MCF 10A (cell line): ENCODE data around the gene APBA2. TPM values are rescaled to one million over a fixed set of nuclear protein-coding genes. Genes with fewer than 3 reads are reported as not detected.
"Not testable (repeated sequence)": the region's sequence is repeated elsewhere in the genome, so short reads cannot be mapped to it uniquely, and the experiment has no call there.

Source experiments
- BruUV-seq: library from RNA; stranded (reverse); fragments of 400-500 nt; replicated peaks from 2 replicates; lab custom pipeline; 2021; lab: Mats Ljungman, UMichigan
- CTCF ChIA-PET: fragments of 300-600 bp; sonication (Branson Sonifier 250); formaldehyde crosslinking; extraction: SDS; loops from one replicate; lab custom pipeline; 2021; ENCODE audit warnings: antibody characterized with exemption, inconsistent platforms; lab: Yijun Ruan, JAX
- POLR2A ChIA-PET: fragments of 300-600, 350-650 bp; sonication (Branson Sonifier 250); formaldehyde crosslinking; extraction: SDS; loops from one replicate; lab custom pipeline; 2020; ENCODE audit warnings: antibody characterized with exemption, inconsistent platforms; lab: Yijun Ruan, JAX
- DNase-seq: peaks from one replicate; pipeline ENCODE4 v3.0.0-alpha.2; 2018; ENCODE audit not compliant: unreplicated experiment
- H3K27ac Mint-ChIP-seq: one replicate; pipeline ENCODE4 v1.8.0; 2022; ENCODE audit warnings: mild to moderate bottlenecking, low read depth, mixed read lengths; ENCODE audit not compliant: unreplicated experiment
- H3K27me3 Mint-ChIP-seq: one replicate; pipeline ENCODE4 v1.8.0; 2022; ENCODE audit warnings: mixed read lengths; ENCODE audit not compliant: insufficient read depth, unreplicated experiment
- H3K36me3 Mint-ChIP-seq: one replicate; pipeline ENCODE4 v1.8.0; 2022; ENCODE audit warnings: mild to moderate bottlenecking, moderate library complexity, mixed read lengths; ENCODE audit not compliant: insufficient read depth, unreplicated experiment
- H3K4me1 Mint-ChIP-seq: one replicate; pipeline ENCODE4 v1.8.0; 2022; ENCODE audit warnings: mixed read lengths; ENCODE audit not compliant: insufficient read depth, unreplicated experiment
- H3K4me3 Mint-ChIP-seq: one replicate; pipeline ENCODE4 v1.8.0; 2022; ENCODE audit warnings: mild to moderate bottlenecking, moderate library complexity, mixed read lengths; ENCODE audit not compliant: unreplicated experiment
- H3K9me3 Mint-ChIP-seq: one replicate; pipeline ENCODE4 v1.8.0; 2022; ENCODE audit warnings: mixed read lengths; ENCODE audit not compliant: unreplicated experiment
- intact Hi-C: fragments of 100-400 bp; cut with micrococcal nuclease; formaldehyde crosslinking; loops from 2 replicates; pipeline ENCODE4 v1.14.1; 2022
- total RNA-seq: library from RNA; stranded (reverse); gene quantifications from 2 replicates; pipeline ENCODE4 v1.2.3, GENCODE V29; 2022
- TF ChIP-seq, protein P1 (sequence below): fragments of 200-600 bp; IDR thresholded peaks from one replicate; pipeline ENCODE4 v1.8.0; 2022; ENCODE audit warnings: antibody characterized with exemption, mild to moderate bottlenecking; ENCODE audit not compliant: unreplicated experiment

The APBA2 gene
- total RNA-seq, 1 experiment from 2014 or later, result not detected

DNA sequence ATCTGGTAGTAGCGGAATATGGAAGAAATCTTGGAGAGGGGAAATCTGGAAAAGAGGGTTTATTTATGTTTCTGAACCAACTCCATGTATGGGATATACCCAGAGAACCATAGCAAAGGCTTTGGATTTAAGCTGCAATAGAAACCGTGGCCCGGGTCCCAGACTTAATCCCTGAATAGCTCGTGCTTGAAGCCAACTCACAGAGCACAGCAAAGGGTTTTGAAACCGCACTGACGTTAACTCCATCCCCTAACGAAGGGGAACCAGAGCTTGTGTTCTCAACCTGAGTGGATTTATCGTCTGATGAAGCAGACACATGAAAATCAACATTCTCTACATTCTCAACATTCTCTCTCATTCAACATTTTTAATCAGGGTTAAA is 154.6 kb downstream of the APBA2 start:
- intact Hi-C loops, result no loop called here
- TF ChIP-seq, protein P1, sequence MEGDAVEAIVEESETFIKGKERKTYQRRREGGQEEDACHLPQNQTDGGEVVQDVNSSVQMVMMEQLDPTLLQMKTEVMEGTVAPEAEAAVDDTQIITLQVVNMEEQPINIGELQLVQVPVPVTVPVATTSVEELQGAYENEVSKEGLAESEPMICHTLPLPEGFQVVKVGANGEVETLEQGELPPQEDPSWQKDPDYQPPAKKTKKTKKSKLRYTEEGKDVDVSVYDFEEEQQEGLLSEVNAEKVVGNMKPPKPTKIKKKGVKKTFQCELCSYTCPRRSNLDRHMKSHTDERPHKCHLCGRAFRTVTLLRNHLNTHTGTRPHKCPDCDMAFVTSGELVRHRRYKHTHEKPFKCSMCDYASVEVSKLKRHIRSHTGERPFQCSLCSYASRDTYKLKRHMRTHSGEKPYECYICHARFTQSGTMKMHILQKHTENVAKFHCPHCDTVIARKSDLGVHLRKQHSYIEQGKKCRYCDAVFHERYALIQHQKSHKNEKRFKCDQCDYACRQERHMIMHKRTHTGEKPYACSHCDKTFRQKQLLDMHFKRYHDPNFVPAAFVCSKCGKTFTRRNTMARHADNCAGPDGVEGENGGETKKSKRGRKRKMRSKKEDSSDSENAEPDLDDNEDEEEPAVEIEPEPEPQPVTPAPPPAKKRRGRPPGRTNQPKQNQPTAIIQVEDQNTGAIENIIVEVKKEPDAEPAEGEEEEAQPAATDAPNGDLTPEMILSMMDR, result no peak
- Mint-ChIP-seq H3K4me3 (no peak overlapping the region), H3K4me1 (no peaks in the 10 kb centered on the region), H3K9me3 (no peaks in the 10 kb centered on the region), H3K27ac (no peak overlapping the region), H3K36me3 (no peaks in the 10 kb centered on the region), H3K27me3 (no peaks in the 10 kb centered on the region)
- ChIA-PET POLR2A (no interaction called here), CTCF (no interaction called here)
- no peak for DNase-seq
- BruUV-seq, result no TSS peak

DNA sequence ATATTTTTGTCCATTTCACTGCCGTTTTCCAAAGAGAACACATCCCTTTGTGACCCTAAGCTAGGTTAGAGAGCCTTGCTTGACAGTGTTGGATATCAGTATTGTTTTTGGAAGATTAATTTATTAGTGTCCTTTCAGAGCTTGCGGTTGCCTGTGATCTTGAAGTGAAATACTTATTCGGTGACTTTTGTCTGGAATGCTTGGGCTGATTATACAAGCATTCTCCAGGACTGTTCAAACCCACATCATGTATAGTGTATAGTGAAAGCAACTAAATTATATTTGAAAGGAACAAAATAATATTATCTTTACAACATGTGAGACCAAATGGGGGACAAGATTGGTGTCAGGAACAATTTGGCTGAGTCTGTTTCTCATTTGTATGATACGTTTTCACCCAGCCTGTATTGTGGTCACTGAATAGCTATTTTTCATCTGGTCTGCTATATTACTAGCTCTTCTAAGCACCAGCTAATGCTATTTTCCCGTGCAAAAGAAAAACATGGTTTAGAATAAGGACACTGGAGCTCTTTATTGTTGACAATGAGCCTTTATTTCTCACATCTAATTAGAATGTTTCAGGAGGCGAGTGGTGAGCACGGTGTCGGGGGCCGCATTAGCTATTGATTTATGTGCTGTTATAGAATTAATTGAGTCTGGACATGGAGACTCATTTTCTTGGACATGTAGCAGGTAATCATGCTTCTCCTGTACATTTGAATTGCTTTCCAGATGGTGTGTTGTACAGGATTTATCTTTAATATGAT is 158.1 kb downstream of the APBA2 start:
- TF ChIP-seq, protein P1, result no peak
- ChIA-PET CTCF (interaction anchor here (0.6 to 0.9 kb wide), 3 partner anchors 27 to 188 kb away, joined by 3 read pairs; no protein-coding TSS in a partner anchor), POLR2A (no interaction called here)
- no peaks in the 10 kb centered on the region for H3K36me3 Mint-ChIP-seq
- H3K9me3 Mint-ChIP-seq, result no peaks in the 10 kb centered on the region
- H3K27ac Mint-ChIP-seq, result no peak overlapping the region
- no peak overlapping the region for H3K4me3 Mint-ChIP-seq
- intact Hi-C loops, result no loop called here
- no peaks in the 10 kb centered on the region for H3K4me1 Mint-ChIP-seq
- no peaks in the 10 kb centered on the region for H3K27me3 Mint-ChIP-seq
- no peak for DNase-seq
- no TSS peak for BruUV-seq

DNA sequence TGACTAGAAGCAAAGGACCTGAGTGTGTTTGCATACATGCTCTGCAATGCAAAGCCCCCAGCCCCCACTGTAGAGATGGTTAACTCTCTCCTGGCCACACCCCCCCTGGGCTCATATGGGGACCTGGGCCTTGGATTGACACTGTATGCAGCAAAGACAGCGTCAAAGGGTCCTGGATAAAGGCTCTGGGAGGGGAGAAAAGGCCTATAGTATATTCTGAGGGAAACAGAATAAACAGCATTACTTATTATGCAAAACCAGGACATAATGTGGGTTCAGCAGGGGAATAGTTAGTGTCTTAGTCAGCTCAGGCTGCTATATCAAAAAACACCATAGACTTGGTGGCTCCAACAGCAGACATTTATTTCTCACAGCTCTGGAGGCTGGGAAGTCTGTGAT is 158.7 kb downstream of the APBA2 start:
- Mint-ChIP-seq H3K27ac (no peak overlapping the region), H3K36me3 (no peaks in the 10 kb centered on the region), H3K9me3 (no peaks in the 10 kb centered on the region), H3K4me3 (no peak overlapping the region), H3K4me1 (no peaks in the 10 kb centered on the region), H3K27me3 (no peaks in the 10 kb centered on the region)
- POLR2A ChIA-PET, result no interaction called here
- DNase-seq, result no peak
- intact Hi-C loops, result no loop called here
- CTCF ChIA-PET, result interaction anchor here (0.9 kb wide), 1 partner anchor 58 kb away, joined by 3 read pairs; no protein-coding TSS in a partner anchor
- TF ChIP-seq, protein P1, result no peak
- BruUV-seq, result no TSS peak

DNA sequence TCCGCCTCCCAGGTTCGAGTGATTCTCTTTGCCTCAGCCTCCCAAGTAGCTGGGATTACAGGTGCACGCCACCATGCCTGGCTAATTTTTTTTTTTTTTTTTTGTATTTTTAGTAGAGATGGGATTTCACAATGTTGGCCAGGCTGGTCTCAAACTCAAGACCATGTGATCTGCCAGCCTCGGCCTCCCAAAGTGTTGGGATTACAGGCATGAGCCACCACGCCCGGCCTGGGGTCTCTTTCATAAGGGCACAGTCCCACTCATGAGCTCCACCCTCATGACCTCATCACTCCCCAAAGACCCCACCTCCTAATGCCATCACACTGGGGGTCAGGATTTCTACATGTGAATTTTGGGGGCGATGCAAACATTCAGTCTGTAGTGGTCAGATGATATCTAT is 159.4 kb downstream of the APBA2 start:
- H3K4me1 Mint-ChIP-seq, intact Hi-C loops, H3K4me3 Mint-ChIP-seq, DNase-seq, BruUV-seq, H3K27me3 Mint-ChIP-seq, H3K9me3 Mint-ChIP-seq, POLR2A ChIA-PET, H3K27ac Mint-ChIP-seq, H3K36me3 Mint-ChIP-seq: not testable (repeated sequence)
- CTCF ChIA-PET, result interaction anchor here (0.6 kb wide), 1 partner anchor 12 kb away, joined by 3 read pairs; no protein-coding TSS in a partner anchor
